D721Med (cell line): ENCODE results near the gene SSR1.
"Not testable (repeated sequence)": the region's sequence is repeated elsewhere in the genome, so short reads cannot be mapped to it uniquely, and the experiment has no call there.

Experiments used
- DNase-seq: peaks from one replicate; pipeline ENCODE4 v3.0.0; 2011; ENCODE audit warnings: low spot score; ENCODE audit not compliant: insufficient read length
- FAIRE-seq: peaks from 2 replicates; lab custom pipeline; 2011; peaks lifted over from hg19 to GRCh38; lab: Jason Lieb, UNC
- CTCF ChIP-seq: IDR thresholded peaks from 2 replicates; pipeline ENCODE4 v1.5.1; 2012; ENCODE audit warnings: mild to moderate bottlenecking, control low read depth; ENCODE audit not compliant: insufficient read depth; ENCODE audit errors: missing control alignments

The SSR1 gene

DNA sequence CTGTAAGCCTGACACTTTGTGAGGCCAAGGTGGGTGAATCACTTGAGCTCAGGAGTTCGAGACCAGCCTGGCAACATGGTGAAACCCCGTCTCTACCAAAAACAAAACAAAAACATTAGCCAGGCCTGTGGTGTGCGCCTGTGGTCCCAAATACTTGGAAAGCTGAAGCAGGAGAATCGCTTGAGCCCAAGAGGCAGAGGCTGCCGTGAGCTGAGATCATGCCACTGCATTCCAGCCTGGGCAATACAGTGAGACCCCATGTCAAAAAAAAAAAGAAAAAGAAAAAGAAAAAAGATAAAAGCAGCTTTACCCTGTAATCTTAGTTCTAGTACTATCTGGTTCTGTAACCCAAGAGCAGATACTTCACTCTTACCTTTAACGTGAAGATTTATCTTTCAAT lies 27.6 kb downstream of the SSR1 start:
- no peak for TF ChIP-seq CTCF
- no peak for DNase-seq
- FAIRE-seq, result no peak

DNA sequence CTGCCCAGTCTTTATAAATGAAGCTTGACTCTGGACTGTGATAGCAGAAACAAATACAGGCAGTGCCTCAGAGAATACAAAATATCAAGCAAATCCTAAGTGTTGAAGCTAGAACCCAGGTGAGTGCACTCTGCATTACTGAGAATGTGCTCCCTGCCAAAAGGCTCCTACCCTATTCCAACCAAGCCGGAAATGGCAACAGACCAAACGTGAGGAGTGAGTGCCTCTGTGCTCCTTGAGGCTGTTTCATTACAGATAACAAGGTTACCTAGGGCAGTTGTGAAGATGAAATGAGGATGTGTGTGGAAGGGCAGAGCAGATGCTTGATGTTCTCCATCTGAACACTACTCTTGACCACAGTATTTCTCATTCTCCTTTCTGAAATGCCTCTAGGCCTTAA lies 29.3 kb downstream of the SSR1 start:
- no peak for TF ChIP-seq CTCF
- DNase-seq (no peak), FAIRE-seq (no peak)

DNA sequence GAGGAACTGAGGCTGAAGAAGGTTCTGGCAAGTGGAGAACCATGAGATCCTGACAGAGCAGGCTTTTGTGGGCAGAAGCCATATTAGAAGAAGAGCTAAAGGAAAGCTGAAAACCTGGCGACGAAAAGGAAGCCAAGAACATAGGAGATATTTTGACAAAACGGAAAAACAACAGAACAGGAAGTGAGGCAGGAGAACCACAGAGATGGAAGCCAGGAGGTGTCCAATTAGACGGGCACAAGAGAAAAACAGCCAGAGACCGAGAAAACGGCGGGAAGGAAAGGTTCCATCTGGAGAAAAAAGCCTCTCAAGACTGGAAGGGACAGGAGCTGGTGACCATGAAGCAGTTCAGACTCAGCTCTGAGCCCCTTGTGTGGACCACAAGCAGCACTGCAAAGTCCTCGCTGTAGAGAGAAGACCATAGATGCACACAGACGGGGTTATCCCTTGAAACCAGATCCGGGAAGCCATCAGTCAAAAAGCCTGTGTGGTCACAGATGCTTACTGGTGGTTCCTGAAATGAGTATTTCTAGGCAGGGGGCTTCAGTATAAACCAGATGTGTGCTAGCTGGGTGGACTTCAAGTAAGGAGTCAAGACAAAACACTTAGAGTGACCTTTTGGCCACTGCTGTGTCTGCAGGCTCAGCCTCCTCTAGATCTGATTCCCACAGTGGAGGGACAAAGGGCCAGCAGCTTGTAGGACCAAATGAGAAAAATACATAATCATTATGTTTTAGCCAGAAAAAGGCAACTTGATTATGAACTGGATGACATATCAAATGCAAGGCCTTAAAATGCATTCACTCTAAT lies 30.7 kb downstream of the SSR1 start:
- DNase-seq (no peak), FAIRE-seq (no peak)
- no peak for TF ChIP-seq CTCF

GRCh38 chr6:7276199-7276524 lies 36.8 kb downstream of the SSR1 start:
- FAIRE-seq (no peak), DNase-seq (no peak)
- no peak for TF ChIP-seq CTCF

DNA sequence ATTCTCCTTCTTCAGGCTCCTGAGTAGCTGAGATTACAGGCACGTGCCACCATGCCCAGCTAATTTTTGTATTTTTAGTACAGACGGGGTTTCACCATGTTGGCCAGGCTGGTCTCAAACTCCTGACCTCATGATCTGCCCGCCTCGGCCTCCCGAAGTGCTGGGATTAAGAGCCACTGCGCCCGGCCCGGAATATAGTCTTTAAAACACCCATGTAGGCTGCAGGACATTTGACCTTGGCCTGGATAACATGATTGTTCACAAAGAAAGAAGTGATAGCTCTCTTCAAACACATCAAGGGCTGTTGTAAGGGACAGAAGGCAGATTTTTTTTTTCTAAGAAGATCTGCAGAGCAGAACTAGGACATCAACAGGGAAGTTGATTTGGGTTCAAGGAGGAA lies 38.5 kb downstream of the SSR1 start:
- DNase-seq, FAIRE-seq: not testable (repeated sequence)

GRCh38 chr6:7273709-7274108 lies 39.3 kb downstream of the SSR1 start:
- TF ChIP-seq CTCF, result no peak
- DNase-seq, result no peak
- no peak for FAIRE-seq

- DNase-seq, result no peak
- no peak for TF ChIP-seq CTCF
- no peak for FAIRE-seq
These were observed 41.8 kb downstream of the SSR1 start for GRCh38 chr6:7271205-7271534.
